Posterior vena cava (tissue), 2 donors: ENCODE data around the gene C5orf58. TPM values are rescaled to one million over a fixed set of nuclear protein-coding genes. Genes with fewer than 3 reads are reported as not detected.

ENCODE experiments used
- DNase-seq: peaks from one replicate; pipeline ENCODE4 v3.0.0-alpha.2; 2020; ENCODE audit warnings: low spot score
- intact Hi-C, 2 donors: fragments of 100-400 bp; cut with DNase I; formaldehyde crosslinking; loops; one replicate each; pipeline versions ENCODE4 v1.14.1 to v1.14.2; 2022 to 2023
- total RNA-seq, 2 donors: library from RNA; stranded (reverse); fragmentation: NEBNext Ultra II Directional; extraction: Animal tissue kit (Norgen Biotek cat#: 25700); gene quantifications; one replicate each; pipeline ENCODE4 v1.2.1, GENCODE V29; 2021
- donor health status: DM: yes; HTN: yes; CAD: no.
- donor health status: DM: yes; HTN: yes; CAD: no.

C5orf58 gene
- total RNA-seq, 2 donors from 2014 or later, result not detected

DNA sequence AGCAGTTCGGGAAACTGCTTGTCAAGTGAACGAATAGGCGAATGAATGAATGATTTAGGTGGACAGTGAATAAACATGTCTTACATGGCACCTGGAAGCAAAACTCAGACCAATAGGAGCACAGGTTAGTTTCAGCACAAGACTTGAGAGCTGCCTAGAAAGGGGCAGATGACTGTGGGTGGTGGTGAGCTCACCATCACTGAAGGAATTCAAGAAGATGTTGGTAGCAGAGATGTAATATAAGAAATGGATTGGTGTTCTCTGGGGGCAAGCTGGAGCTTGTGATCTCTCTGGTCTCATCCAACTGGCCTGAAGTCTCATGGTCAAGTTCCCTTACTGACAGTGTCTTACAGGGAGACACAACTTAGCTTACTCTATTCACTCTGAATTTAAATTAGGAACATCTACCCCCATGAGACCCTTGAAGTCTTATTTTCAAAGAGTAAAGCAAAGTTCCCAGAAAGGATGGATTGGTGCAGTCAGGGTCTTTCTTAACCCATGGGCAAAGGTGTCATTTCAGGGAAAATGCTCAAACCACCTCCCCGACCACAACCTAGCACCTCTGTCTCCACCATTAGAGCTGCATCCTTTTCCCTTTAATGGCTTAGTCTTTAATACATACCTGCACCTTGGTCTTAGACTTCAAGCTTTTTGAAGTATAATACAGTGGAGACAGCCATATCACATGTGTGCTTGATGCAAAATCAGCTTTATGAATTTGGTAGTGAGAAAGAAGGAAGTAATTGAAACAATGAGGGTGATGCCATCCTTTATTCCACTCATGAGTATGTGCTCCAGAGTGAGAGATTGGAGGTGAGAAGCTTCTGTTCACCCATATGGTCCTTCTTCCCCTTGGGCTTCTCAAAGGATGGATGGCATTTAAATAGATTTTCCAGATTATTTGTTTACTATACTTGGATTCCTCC, 59.7 kb downstream of the C5orf58 start:
- intact Hi-C loops, result no loop called here
- DNase-seq, result no peak

DNA sequence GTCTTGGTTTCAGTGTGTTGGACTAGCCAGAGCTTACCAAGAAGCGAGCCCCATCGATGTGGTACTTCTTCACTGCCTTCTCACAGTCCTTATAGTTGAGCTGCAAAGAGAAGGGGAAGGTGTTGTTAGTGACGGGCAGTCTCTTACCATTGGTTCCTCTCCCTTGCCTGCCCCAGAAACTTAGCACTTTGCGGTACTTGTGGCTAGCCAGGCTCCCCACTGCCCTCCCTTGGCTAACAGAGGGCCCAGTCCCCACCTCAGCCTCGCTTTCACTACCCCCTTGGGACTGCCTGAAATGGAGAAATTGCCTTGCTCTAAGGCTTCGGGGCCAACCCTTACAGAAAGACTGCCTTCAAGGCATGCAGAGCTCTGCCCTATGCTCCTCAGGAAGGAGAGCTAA, 60.5 kb downstream of the C5orf58 start:
- intact Hi-C loops, result no loop called here
- no peak for DNase-seq

DNA sequence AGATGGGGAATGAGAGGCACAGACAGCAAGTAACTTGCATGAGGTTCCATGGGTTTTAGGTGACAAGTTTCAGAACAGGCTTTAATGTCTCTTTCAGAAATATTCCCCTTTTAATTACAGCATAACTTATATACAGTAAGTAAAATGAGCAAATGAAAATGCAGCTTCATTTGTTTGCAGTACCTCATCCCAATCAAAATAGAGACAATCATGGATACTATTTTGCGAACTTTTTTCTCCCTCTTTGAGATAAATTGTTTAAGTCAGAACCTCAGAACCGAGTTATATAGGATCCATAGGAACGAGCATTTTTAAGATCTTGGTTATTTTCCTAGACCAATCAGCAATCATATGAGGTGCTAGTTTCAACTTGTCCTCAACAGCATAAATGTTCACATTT, 61.3 kb downstream of the C5orf58 start:
- intact Hi-C loops, result loop anchor here in 1 of 2 donors (2.0 kb wide), 1 partner anchor 225 kb away; no protein-coding TSS in a partner anchor
- no peak for DNase-seq

DNA sequence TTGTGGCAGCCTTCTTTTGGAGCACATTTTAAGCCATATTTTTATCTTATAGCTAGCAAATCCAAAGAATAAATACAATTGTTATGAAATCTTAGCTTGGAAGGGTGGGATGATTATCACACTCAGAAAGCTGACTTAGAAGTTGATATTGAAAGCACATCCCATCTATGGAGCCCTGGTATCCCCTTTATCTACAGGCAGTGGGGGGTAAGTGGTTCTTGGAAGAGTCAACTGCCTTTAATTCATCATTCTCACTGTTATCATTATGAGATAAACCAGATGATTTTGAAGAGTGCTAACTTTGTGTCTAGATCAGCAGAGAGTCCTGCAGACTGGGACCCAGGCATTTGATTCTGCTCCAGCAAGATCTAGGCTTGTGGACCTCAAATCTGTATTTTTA, 61.8 kb downstream of the C5orf58 start:
- intact Hi-C loops, result loop anchor here in 1 of 2 donors (2.0 kb wide), 1 partner anchor 226 kb away; no protein-coding TSS in a partner anchor
- no peak for DNase-seq

Other genes starting within 250 kb of the C5orf58 start
- gene FOXI1, start 127.1 kb upstream of the C5orf58 start, total RNA-seq, result not detected
- 10 to 100 TPM; 19.3 to 25.0 TPM for gene LCP2, start 64.8 kb downstream of the C5orf58 start, total RNA-seq
- 10 to 100 TPM; 48.6 to 61.6 TPM for gene KCNMB1, start 156.4 kb downstream of the C5orf58 start, total RNA-seq